IPS-18a (cell line): Measurements from ENCODE around the gene OR2M5.

Experiments
- H3K27ac ChIP-seq: one replicate; pipeline ENCODE4 v1.5.1; 2013; ENCODE audit warnings: low read length
- H3K27me3 ChIP-seq: one replicate; pipeline ENCODE4 v1.6.1; 2013; ENCODE audit warnings: mild to moderate bottlenecking, low read length; ENCODE audit not compliant: control insufficient read depth, insufficient read depth
- H3K36me3 ChIP-seq: one replicate; pipeline ENCODE4 v1.6.1; 2013; ENCODE audit warnings: low read depth, low read length; ENCODE audit not compliant: control insufficient read depth
- H3K4me1 ChIP-seq: one replicate; pipeline ENCODE4 v1.6.1; 2013; ENCODE audit warnings: low read depth, low read length; ENCODE audit not compliant: control insufficient read depth
- H3K4me3 ChIP-seq: one replicate; pipeline ENCODE4 v1.5.1; 2013; ENCODE audit warnings: low read length
- H3K9ac ChIP-seq: one replicate; pipeline ENCODE4 v1.6.1; 2013; ENCODE audit warnings: mild to moderate bottlenecking, low read length, moderate library complexity
- H3K9me3 ChIP-seq: one replicate; pipeline ENCODE4 v1.6.1; 2013; ENCODE audit warnings: low read depth, low read length; ENCODE audit not compliant: control insufficient read depth

Gene OR2M5

GRCh38 chr1:248158758-248159157 lies 13.8 kb downstream of the OR2M5 start:
- H3K9ac ChIP-seq, result no peak overlapping the region
- H3K27me3 ChIP-seq, result no peaks in the 10 kb centered on the region
- H3K4me1 ChIP-seq, result no peaks in the 10 kb centered on the region
- peaks cover 63% of the 10 kb centered on the region for H3K9me3 ChIP-seq
- no peak overlapping the region for H3K27ac ChIP-seq
- H3K36me3 ChIP-seq, result no peaks in the 10 kb centered on the region
- no peak overlapping the region for H3K4me3 ChIP-seq

DNA sequence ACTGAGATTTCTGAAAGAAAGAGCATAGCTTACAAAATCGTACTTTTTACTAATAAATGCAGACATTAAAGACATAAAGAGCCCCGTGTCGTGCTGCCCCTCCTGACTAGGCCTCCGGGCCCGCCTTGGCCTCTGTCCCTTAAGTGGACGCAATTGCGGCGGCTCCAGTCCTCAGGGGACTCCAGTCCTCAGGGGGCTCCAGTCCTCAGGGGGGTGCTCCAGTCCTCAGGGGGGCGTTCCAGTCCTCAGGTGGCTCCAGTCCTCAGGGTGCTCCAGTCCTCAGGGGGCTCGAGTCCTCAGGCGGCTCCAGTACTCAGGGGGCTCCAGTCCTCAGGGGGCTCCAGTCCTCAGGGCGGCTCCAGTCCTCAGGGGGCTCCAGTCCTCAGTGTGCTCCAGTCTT lies 19.1 kb downstream of the OR2M5 start:
- Histone ChIP-seq H3K9ac (no peak overlapping the region), H3K27ac (no peak overlapping the region), H3K4me1 (no peaks in the 10 kb centered on the region), H3K36me3 (no peaks in the 10 kb centered on the region), H3K4me3 (no peak overlapping the region), H3K9me3 (peaks cover 42% of the 10 kb centered on the region), H3K27me3 (no peaks in the 10 kb centered on the region)

GRCh38 chr1:248165186-248165585 lies 20.2 kb downstream of the OR2M5 start:
- no peaks in the 10 kb centered on the region for H3K4me1 ChIP-seq
- no peak overlapping the region for H3K9ac ChIP-seq
- no peaks in the 10 kb centered on the region for H3K36me3 ChIP-seq
- H3K27me3 ChIP-seq, result no peaks in the 10 kb centered on the region
- no peak overlapping the region for H3K4me3 ChIP-seq
- H3K9me3 ChIP-seq, result peaks cover 32% of the 10 kb centered on the region
- no peak overlapping the region for H3K27ac ChIP-seq

DNA sequence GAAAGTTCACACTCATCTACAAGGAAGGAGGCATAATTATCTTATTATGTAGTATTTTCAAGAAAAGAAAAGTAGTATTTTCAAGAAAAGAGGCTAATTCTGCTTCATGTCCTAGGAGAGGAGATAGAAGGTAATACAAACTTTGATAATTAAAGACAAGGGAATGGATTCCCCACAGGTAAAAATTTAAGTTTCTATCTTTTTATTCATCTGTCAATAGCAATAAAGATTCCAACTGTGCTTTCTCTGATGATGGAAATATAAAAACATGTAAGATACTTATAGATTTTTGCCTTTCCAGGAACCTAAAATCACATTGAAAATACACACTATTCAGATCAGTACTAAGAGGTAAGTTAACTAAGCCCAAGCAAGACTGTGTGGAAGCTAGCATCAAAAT lies 29.6 kb downstream of the OR2M5 start, which contains the start of gene OR2M2:
Gene OR2M2 (plus strand): TSS at position 301 of the 400 bp plus-strand sequence. CDS start 5,165 bp downstream, outside the sequence.
- H3K27me3 ChIP-seq, result no peaks in the 10 kb centered on the region
- no peaks in the 10 kb centered on the region for H3K4me1 ChIP-seq
- H3K27ac ChIP-seq, result no peak within 1 kb of the TSS
- no peaks in the 10 kb centered on the region for H3K36me3 ChIP-seq
- H3K9me3 ChIP-seq, result peaks cover 44% of the 10 kb centered on the region
- no peak within 1 kb of the TSS for H3K4me3 ChIP-seq
- no peak within 1 kb of the TSS for H3K9ac ChIP-seq

DNA sequence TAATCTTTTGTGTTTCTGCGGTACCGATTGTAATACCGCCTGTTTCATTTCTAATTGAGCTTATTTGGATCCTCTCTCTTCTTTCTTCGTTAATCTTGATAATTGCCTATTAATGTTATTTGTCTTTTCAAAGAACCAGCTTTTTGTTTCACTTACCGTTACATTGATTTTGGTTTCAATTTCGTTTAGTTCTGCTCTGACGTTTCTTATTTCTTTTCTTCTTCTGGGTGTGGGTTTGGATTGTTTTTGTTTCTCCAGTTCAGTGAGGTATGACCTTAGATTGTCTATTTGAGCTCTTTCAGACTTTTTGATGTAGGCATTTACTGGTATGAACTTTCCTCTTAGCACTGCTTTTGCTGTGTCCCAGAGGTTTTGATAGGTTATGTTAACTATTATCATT lies 39.0 kb downstream of the OR2M5 start:
- no peak overlapping the region for H3K27ac ChIP-seq
- H3K27me3 ChIP-seq, result no peaks in the 10 kb centered on the region
- no peaks in the 10 kb centered on the region for H3K4me1 ChIP-seq
- H3K9ac ChIP-seq, result no peak overlapping the region
- H3K9me3 ChIP-seq, result peaks cover 65% of the 10 kb centered on the region
- H3K4me3 ChIP-seq, result no peak overlapping the region
- H3K36me3 ChIP-seq, result no peaks in the 10 kb centered on the region

GRCh38 chr1:248187363-248187762 lies 42.4 kb downstream of the OR2M5 start:
- Histone ChIP-seq H3K9ac (no peak overlapping the region), H3K4me3 (no peak overlapping the region), H3K27ac (no peak overlapping the region), H3K36me3 (no peaks in the 10 kb centered on the region), H3K9me3 (peaks cover 67% of the 10 kb centered on the region), H3K27me3 (no peaks in the 10 kb centered on the region), H3K4me1 (no peaks in the 10 kb centered on the region)

DNA sequence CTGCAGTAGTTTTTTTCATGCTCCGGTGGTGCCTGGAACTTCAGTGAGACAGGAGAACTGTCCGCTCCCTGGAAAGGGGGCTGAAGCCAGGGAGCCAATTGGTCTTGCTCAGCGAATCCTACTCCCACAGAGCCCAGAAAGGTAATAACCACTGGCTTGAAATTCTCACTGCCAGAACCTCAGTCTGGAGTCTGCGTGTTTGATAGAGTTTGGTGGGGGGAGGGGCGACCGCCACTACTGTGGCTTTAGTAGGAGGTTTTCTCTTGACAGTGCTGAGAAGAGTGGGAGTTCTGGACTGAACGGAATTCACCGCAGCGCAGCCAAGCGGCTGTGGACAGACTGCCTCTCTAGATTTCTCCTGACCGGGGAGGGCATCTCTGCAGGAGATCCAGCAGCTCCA lies 44.1 kb downstream of the OR2M5 start:
- no peak overlapping the region for H3K27ac ChIP-seq
- no peaks in the 10 kb centered on the region for H3K27me3 ChIP-seq
- H3K9me3 ChIP-seq, result peaks cover 64% of the 10 kb centered on the region
- H3K36me3 ChIP-seq, result no peaks in the 10 kb centered on the region
- H3K9ac ChIP-seq, result no peak overlapping the region
- H3K4me3 ChIP-seq, result no peak overlapping the region
- H3K4me1 ChIP-seq, result no peaks in the 10 kb centered on the region

GRCh38 chr1:248194117-248194516 lies 49.2 kb downstream of the OR2M5 start:
- no peak overlapping the region for H3K27ac ChIP-seq
- no peaks in the 10 kb centered on the region for H3K4me1 ChIP-seq
- H3K9me3 ChIP-seq, result peaks cover 59% of the 10 kb centered on the region
- H3K9ac ChIP-seq, result no peak overlapping the region
- no peak overlapping the region for H3K4me3 ChIP-seq
- H3K36me3 ChIP-seq, result no peaks in the 10 kb centered on the region
- H3K27me3 ChIP-seq, result no peaks in the 10 kb centered on the region
